SK-N-SH (cell line): ENCODE data around the gene NOPCHAP1. TPM values are rescaled to one million over a fixed set of nuclear protein-coding genes. Genes with fewer than 3 reads are reported as not detected.

Experiments used
- CTCF ChIA-PET: fragments of 300-600, 350-600 bp; formaldehyde crosslinking; extraction: SDS; loops from one replicate; lab custom pipeline; 2021; lab: Yijun Ruan, JAX
- POLR2A ChIA-PET: fragments of 350-600 bp; sonication (Branson Sonifier 250); formaldehyde crosslinking; extraction: SDS; loops from one replicate; lab custom pipeline; 2020; ENCODE audit warnings: antibody characterized with exemption, inconsistent platforms; lab: Yijun Ruan, JAX
- DNase-seq: peaks from one replicate; pipeline ENCODE4 v3.0.0; 2012
- H2AFZ ChIP-seq: fragments of 200-600 bp; sonication (generic); 2 replicates; pipeline ENCODE4 v1.8.1; 2016; ENCODE audit warnings: antibody characterized with exemption, mild to moderate bottlenecking, low read depth
- H3F3A ChIP-seq: fragments of 200-600 bp; sonication (generic); replicated peaks from 2 replicates; pipeline ENCODE3; 2016; ENCODE audit warnings: antibody characterized with exemption, mild to moderate bottlenecking; ENCODE audit not compliant: insufficient read depth
- H3K27ac ChIP-seq, 2 experiments: fragments of 200-500 bp in 1 of 2; fragments of 200-600 bp in 1 of 2; sonication (Bioruptor generic) in 1 of 2; sonication (generic), shearing (Covaris generic) in 1 of 2; 2 replicates each; pipeline versions ENCODE4 v1.5.1 to v1.6.1; 2014 to 2016; ENCODE audit warnings: low read depth in 2 of 2, inconsistent platforms in 1 of 2, low read length in 1 of 2, mild to moderate bottlenecking in 1 of 2, mixed read lengths in 1 of 2
- H3K27me3 ChIP-seq: fragments of 200-600 bp; sonication (generic), shearing (Covaris generic); 2 replicates; pipeline ENCODE4 v1.6.1; 2016; ENCODE audit warnings: mixed run types; ENCODE audit not compliant: insufficient read depth
- H3K36me3 ChIP-seq, 2 experiments: fragments of 200-500 bp in 1 of 2; fragments of 200-600 bp in 1 of 2; sonication (Bioruptor generic) in 1 of 2; sonication (generic) in 1 of 2; replicated peaks in 1 of 2; 2 replicates each; pipeline versions ENCODE3 to v1.5.1; 2014 to 2016; ENCODE audit warnings: low read length in 1 of 2, mild to moderate bottlenecking in 1 of 2; ENCODE audit not compliant: insufficient read depth in 2 of 2, control insufficient read depth in 1 of 2
- H3K4me1 ChIP-seq, 2 experiments: fragments of 200-500 bp in 1 of 2; fragments of 200-600 bp in 1 of 2; sonication (Bioruptor generic) in 1 of 2; sonication (generic), shearing (Covaris generic) in 1 of 2; 2 replicates each; pipeline versions ENCODE4 v1.5.1 to v1.6.1; 2014 to 2016; ENCODE audit warnings: low read depth in 1 of 2, low read length in 1 of 2, mixed run types in 1 of 2; ENCODE audit not compliant: insufficient read depth in 2 of 2, control insufficient read depth in 1 of 2
- H3K4me2 ChIP-seq: fragments of 200-600 bp; sonication (generic), shearing (Covaris generic); 2 replicates; pipeline ENCODE4 v1.6.1; 2017; ENCODE audit warnings: mixed run types
- H3K4me3 ChIP-seq, 2 experiments: fragments of 200-500 bp in 1 of 2; fragments of 200-600 bp in 1 of 2; sonication (Bioruptor generic) in 1 of 2; sonication (generic), shearing (Covaris generic) in 1 of 2; 2 replicates each; pipeline versions ENCODE4 v1.5.1 to v1.8.1; 2014 to 2016; ENCODE audit warnings: low read depth in 2 of 2, inconsistent platforms in 1 of 2, low read length in 1 of 2, mild to moderate bottlenecking in 1 of 2, mixed read lengths in 1 of 2, moderate library complexity in 1 of 2
- H3K79me2 ChIP-seq: fragments of 200-600 bp; sonication (generic); 2 replicates; pipeline ENCODE4 v1.8.1; 2017; ENCODE audit warnings: mild to moderate bottlenecking; ENCODE audit not compliant: insufficient read depth
- H3K9ac ChIP-seq: fragments of 200-600 bp; sonication (generic); 2 replicates; pipeline ENCODE4 v1.6.1; 2017; ENCODE audit warnings: mixed run types
- H3K9me2 ChIP-seq: fragments of 200-600 bp; sonication (generic); 2 replicates; pipeline ENCODE4 v1.6.1; 2017; ENCODE audit warnings: mixed run types
- H3K9me3 ChIP-seq: fragments of 200-600 bp; sonication (generic); 2 replicates; pipeline ENCODE4 v1.6.1; 2017; ENCODE audit warnings: mixed run types, mild to moderate bottlenecking, moderate library complexity
- H4K20me1 ChIP-seq: fragments of 200-600 bp; sonication (generic); 2 replicates; pipeline ENCODE4 v1.6.1; 2017; ENCODE audit warnings: mild to moderate bottlenecking, mixed run types; ENCODE audit not compliant: insufficient read depth
- CTCF ChIP-seq: fragments of 200-600 bp; sonication (generic); IDR thresholded peaks from 2 replicates; pipeline ENCODE4 v1.6.1; 2017; ENCODE audit warnings: antibody characterized with exemption, mild to moderate bottlenecking, moderate library complexity
- ELF1 ChIP-seq: IDR thresholded peaks from 2 replicates; pipeline ENCODE4 v1.4.0; 2012
- EP300 ChIP-seq, 2 experiments: IDR thresholded peaks; 2 replicates each; pipeline versions ENCODE4 v1.4.0 to v1.6.1; 2012; ENCODE audit warnings: borderline replicate concordance in 1 of 2, low read depth in 1 of 2, low read length in 1 of 2
- EZH2phosphoT487 ChIP-seq: fragments of 200-600 bp; sonication (generic); IDR thresholded peaks from 2 replicates; pipeline ENCODE4 v1.6.1; 2017; ENCODE audit warnings: low read depth, mixed run types, mild to moderate bottlenecking, antibody characterized with exemption, moderate library complexity, borderline replicate concordance
- FOSL2 ChIP-seq: IDR thresholded peaks from 2 replicates; pipeline ENCODE4 v1.4.0; 2012; ENCODE audit warnings: low read depth, mild to moderate bottlenecking, moderate library complexity, borderline replicate concordance
- GATA2 ChIP-seq: sonication (generic); formaldehyde crosslinking; IDR thresholded peaks from 2 replicates; pipeline ENCODE4 v1.5.0; 2020; ENCODE audit warnings: mild to moderate bottlenecking, missing genetic modification reagents
- MXI1 ChIP-seq: IDR thresholded peaks from 2 replicates; pipeline ENCODE4 v1.6.1; 2012; ENCODE audit warnings: mild to moderate bottlenecking, low read depth, low read length, improper control_type of control experiment
- NFIC ChIP-seq: IDR thresholded peaks from 2 replicates; pipeline ENCODE4 v1.4.0; 2012; ENCODE audit warnings: borderline replicate concordance
- NRF1 ChIP-seq: IDR thresholded peaks from 2 replicates; pipeline ENCODE4 v1.6.1; 2012; ENCODE audit warnings: low read depth, mild to moderate bottlenecking, low read length
- REST ChIP-seq: IDR thresholded peaks from 2 replicates; pipeline ENCODE4 v1.6.1; 2012; ENCODE audit warnings: mild to moderate bottlenecking, low read depth, low read length, moderate library complexity
- RFX5 ChIP-seq: IDR thresholded peaks from 2 replicates; pipeline ENCODE4 v1.6.1; 2012; ENCODE audit warnings: mild to moderate bottlenecking, improper control_type of control experiment, low read length
- TCF12 ChIP-seq: IDR thresholded peaks from 2 replicates; pipeline ENCODE4 v1.4.0; 2012
- USF1 ChIP-seq: IDR thresholded peaks from 2 replicates; pipeline ENCODE4 v1.4.0; 2012; ENCODE audit warnings: low read depth, borderline replicate concordance
- YY1 ChIP-seq: IDR thresholded peaks from 2 replicates; pipeline ENCODE4 v1.4.0; 2012; ENCODE audit warnings: low read depth, mild to moderate bottlenecking
- WGBS: methylation state at CpG from one replicate; pipeline ENCODE4 v1.1.6; 2017; ENCODE audit warnings: low lambda C conversion rate; 5-methylcytosine and 5-hydroxymethylcytosine counted together
- polyA plus RNA-seq, 3 experiments: library from polyadenylated mRNA; depleted of rRNA; stranded (reverse); fragments of >200 nt; gene quantifications; 2 replicates each; pipeline ENCODE4 v1.2.3, GENCODE V29; 2012
- TF ChIP-seq, protein P1 (sequence below): IDR thresholded peaks from 2 replicates; pipeline ENCODE4 v1.4.0; 2012; ENCODE audit warnings: low read depth, borderline replicate concordance
- TF ChIP-seq, protein P2 (sequence below): IDR thresholded peaks from 2 replicates; pipeline ENCODE4; 2012

The NOPCHAP1 gene
- polyA plus RNA-seq, 1 of the 3 experiments (the other 2 are of a cell fraction) = 17.3 TPM

- no peak for TF ChIP-seq REST
- TF ChIP-seq EZH2phosphoT487 = no peak
- no peak for TF ChIP-seq NRF1
- no peak for TF ChIP-seq NFIC
- TF ChIP-seq USF1 = no peak
- TF ChIP-seq GATA2 = no peak
- TF ChIP-seq, all 33 proteins: peak for 0
Observed at GRCh38 chr12:105024928-105025327, 38.8 kb downstream of the NOPCHAP1 start (continued).

GRCh38 chr12:105025890-105026289, 39.8 kb downstream of the NOPCHAP1 start:
- CTCF ChIA-PET = interaction anchor here (1.0 to 1.6 kb wide), 2 partner anchors 27 to 644 kb away, joined by 3 read pairs; no protein-coding TSS in a partner anchor
- H3K4me3 ChIP-seq = no peak overlapping the region
- H3F3A ChIP-seq = no peaks in the 10 kb centered on the region
- no peaks in the 10 kb centered on the region for H3K79me2 ChIP-seq
- no peak overlapping the region for H3K9ac ChIP-seq
- DNase-seq = no peak
- H3K27ac ChIP-seq = no peak overlapping the region
- no peak overlapping the region for H2AFZ ChIP-seq
- no peaks in the 10 kb centered on the region for H4K20me1 ChIP-seq
- 79% methylated on average over 5 of the region's 5 CpGs for WGBS
- no peak for TF ChIP-seq RFX5
- no peak for TF ChIP-seq YY1
- no peak for TF ChIP-seq EZH2phosphoT487
- TF ChIP-seq NRF1 = no peak
- no peak for TF ChIP-seq ELF1
- TF ChIP-seq MXI1 = no peak
- no peak for TF ChIP-seq EP300 (IDR thresholded peaks at IDR 0.05; ENCODE audit: borderline replicate concordance in 1 of 2, low read depth in 1 of 2, low read length in 1 of 2)
- no peak for TF ChIP-seq FOSL2
- no peak for TF ChIP-seq CTCF
- TF ChIP-seq TCF12 = no peak
- TF ChIP-seq, protein P1, sequence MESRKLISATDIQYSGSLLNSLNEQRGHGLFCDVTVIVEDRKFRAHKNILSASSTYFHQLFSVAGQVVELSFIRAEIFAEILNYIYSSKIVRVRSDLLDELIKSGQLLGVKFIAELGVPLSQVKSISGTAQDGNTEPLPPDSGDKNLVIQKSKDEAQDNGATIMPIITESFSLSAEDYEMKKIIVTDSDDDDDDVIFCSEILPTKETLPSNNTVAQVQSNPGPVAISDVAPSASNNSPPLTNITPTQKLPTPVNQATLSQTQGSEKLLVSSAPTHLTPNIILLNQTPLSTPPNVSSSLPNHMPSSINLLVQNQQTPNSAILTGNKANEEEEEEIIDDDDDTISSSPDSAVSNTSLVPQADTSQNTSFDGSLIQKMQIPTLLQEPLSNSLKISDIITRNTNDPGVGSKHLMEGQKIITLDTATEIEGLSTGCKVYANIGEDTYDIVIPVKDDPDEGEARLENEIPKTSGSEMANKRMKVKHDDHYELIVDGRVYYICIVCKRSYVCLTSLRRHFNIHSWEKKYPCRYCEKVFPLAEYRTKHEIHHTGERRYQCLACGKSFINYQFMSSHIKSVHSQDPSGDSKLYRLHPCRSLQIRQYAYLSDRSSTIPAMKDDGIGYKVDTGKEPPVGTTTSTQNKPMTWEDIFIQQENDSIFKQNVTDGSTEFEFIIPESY = no peak
- TF ChIP-seq, protein P2, sequence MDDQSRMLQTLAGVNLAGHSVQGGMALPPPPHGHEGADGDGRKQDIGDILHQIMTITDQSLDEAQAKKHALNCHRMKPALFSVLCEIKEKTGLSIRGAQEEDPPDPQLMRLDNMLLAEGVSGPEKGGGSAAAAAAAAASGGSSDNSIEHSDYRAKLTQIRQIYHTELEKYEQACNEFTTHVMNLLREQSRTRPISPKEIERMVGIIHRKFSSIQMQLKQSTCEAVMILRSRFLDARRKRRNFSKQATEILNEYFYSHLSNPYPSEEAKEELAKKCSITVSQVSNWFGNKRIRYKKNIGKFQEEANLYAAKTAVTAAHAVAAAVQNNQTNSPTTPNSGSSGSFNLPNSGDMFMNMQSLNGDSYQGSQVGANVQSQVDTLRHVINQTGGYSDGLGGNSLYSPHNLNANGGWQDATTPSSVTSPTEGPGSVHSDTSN = no peak
- no peaks in the 10 kb centered on the region for H3K9me3 ChIP-seq
- peaks cover 12 to 13% of the 10 kb centered on the region in 2 experiments for H3K36me3 ChIP-seq
- H3K4me1 ChIP-seq = peaks cover 4 to 6% of the 10 kb centered on the region in 2 experiments; a peak in 2 of 4 replicates
- no peaks in the 10 kb centered on the region for H3K27me3 ChIP-seq
- H3K9me2 ChIP-seq = no peaks in the 10 kb centered on the region
- no peak overlapping the region for H3K4me2 ChIP-seq
- POLR2A ChIA-PET = no interaction called here
